ENCODE measurements around the gene KRT9. TPM values are rescaled to one million over a fixed set of nuclear protein-coding genes. Genes with fewer than 3 reads are reported as not detected.
A peak's percentile ranks its signal among the peaks of the same experiment; 100 is the strongest.

The KRT9 gene
- total and polyA plus RNA-seq, 2 of the 13 experiments (the other 11 are each of a cell fraction or from before 2014, with no cell fraction given), result not detected

GRCh38 chr17:41544491-41544892, 27.4 kb downstream of the KRT9 start:
- WGBS (ENCODE audit: low lambda C conversion rate), result 0% methylated on average over 5 of the region's 5 CpGs
- Histone ChIP-seq H3K4me2 (ENCODE audit: low read depth, low read length) (peak overlapping the region; percentile 76), H3K4me1 (ENCODE audit: insufficient read depth, low read length) (peaks cover 57% of the 10 kb centered on the region), H3K4me3 (replicated peaks in 1 of 3; ENCODE audit: insufficient read depth in 1 of 3, low read depth in 2 of 3, low read length in 3 of 3) (peak overlapping the region; percentile 20 to 47 (median 22); a peak in 3 of 6 replicates), H3K79me2 (ENCODE audit: insufficient read depth, low read length) (no peaks in the 10 kb centered on the region), H3K27me3 (ENCODE audit: control insufficient read depth in 1 of 2, insufficient read depth in 2 of 2, low read length in 2 of 2) (peaks cover 2 to 14% of the 10 kb centered on the region in 2 experiments; a peak in 1 of 5 replicates), H4K20me1 (ENCODE audit: insufficient read depth, low read length) (no peaks in the 10 kb centered on the region), H2AFZ (ENCODE audit: low read length) (peak overlapping the region; percentile 47), H3K27ac (ENCODE audit: extremely low read length, insufficient read depth, low read length) (no peak overlapping the region), H3K9me3 (ENCODE audit: low read length) (no peaks in the 10 kb centered on the region), H3K36me3 (replicated peaks in 1 of 2; ENCODE audit: control insufficient read depth in 1 of 2, insufficient read depth in 2 of 2, low read length in 2 of 2) (no peaks in the 10 kb centered on the region), H3K9ac (ENCODE audit: insufficient read depth, low read depth, low read length) (0 out of 2 replicates have a peak overlapping the region, but pooled peaks have one; percentile 24)
- ATAC-seq, result peak; percentile 33; the same call in 2 of the 3 replicates
- no TSS peak for BruUV-seq (replicated peaks)
- in situ Hi-C loops (cut with HindIII; ENCODE audit: extremely low pct_ligation_motif_present, low pct_unique_long_range_greater_than_20kb), result no loop called here
- peak; percentile 65 for FAIRE-seq
- CTCF ChIA-PET (ENCODE audit: low intra/inter-chr PET ratio, low total read pairs), result no interaction called here
- peak; percentile 79 for DNase-seq (ENCODE audit: low spot score)
- POLR2A ChIA-PET, result interaction anchor here (1.0 to 1.3 kb wide), 3 partner anchors 15 to 144 kb away, joined by 3 to 19 read pairs (median 6); partner anchors contain the start of genes EIF1 and KRT19
- intact Hi-C loops (cut with micrococcal nuclease; ENCODE audit: unreplicated experiment), result no loop called here
- peak; percentile 34; the same call in 1 of the 2 replicates for TF ChIP-seq ZNF281 (CRISPR knock-in tag; IDR thresholded peaks at IDR 0.05; ENCODE audit: borderline replicate concordance)
- no peak for TF ChIP-seq ZNF121 (CRISPR knock-in tag; IDR thresholded peaks at IDR 0.05)
- TF ChIP-seq JUN (CRISPR knock-in tag; IDR thresholded peaks at IDR 0.05), result no peak
- TF ChIP-seq KDM2A (CRISPR knock-in tag; IDR thresholded peaks at IDR 0.05; ENCODE audit: borderline replicate concordance, low read depth), result no peak
- no peak for TF ChIP-seq ZNF639 (CRISPR knock-in tag; conservative IDR thresholded peaks at IDR 0.05)
- TF ChIP-seq ZNF83 (CRISPR knock-in tag; IDR thresholded peaks at IDR 0.05; ENCODE audit: borderline replicate concordance), result no peak
- TF ChIP-seq CERS6 (CRISPR knock-in tag; IDR thresholded peaks at IDR 0.05), result no peak
- peak; percentile 58; the same call in 1 of the 2 replicates for TF ChIP-seq HNF1B (CRISPR knock-in tag; IDR thresholded peaks at IDR 0.05)
- no peak for TF ChIP-seq CBX2 (IDR thresholded peaks at IDR 0.05; ENCODE audit: low read depth, low read length)
- TF ChIP-seq CBX2 (CRISPR knock-in tag; IDR thresholded peaks at IDR 0.05; ENCODE audit: low read depth), result no peak
- no peak for TF ChIP-seq ZNF678 (CRISPR knock-in tag; IDR thresholded peaks at IDR 0.05)
- TF ChIP-seq ZNF383 (CRISPR knock-in tag; IDR thresholded peaks at IDR 0.05; ENCODE audit: borderline replicate concordance), result no peak
- no peak for TF ChIP-seq FLYWCH1 (CRISPR knock-in tag; IDR thresholded peaks at IDR 0.05)
- no peak for TF ChIP-seq NFE2L2 (IDR thresholded peaks at IDR 0.05; ENCODE audit: low read length)
- 0 out of 2 replicates have a peak, but pooled peaks have one; percentile 18 for TF ChIP-seq ZMYM4 (CRISPR knock-in tag; IDR thresholded peaks at IDR 0.05)
- no peak for TF ChIP-seq MIER2 (CRISPR knock-in tag; IDR thresholded peaks at IDR 0.05)
- TF ChIP-seq REPIN1 (CRISPR knock-in tag; IDR thresholded peaks at IDR 0.05; ENCODE audit: borderline replicate concordance, low read depth), result no peak
- peak; percentile 13; the same call in 1 of the 2 replicates for TF ChIP-seq SALL1 (CRISPR knock-in tag; IDR thresholded peaks at IDR 0.05)
- no peak for TF ChIP-seq SALL2 (CRISPR knock-in tag; IDR thresholded peaks at IDR 0.05)

Measured in HepG2 (cell line).